HUDEP-2 (cell line): ENCODE data around the gene TPO.
"Not testable (repeated sequence)": the region's sequence is repeated elsewhere in the genome, so short reads cannot be mapped to it uniquely, and the experiment has no call there.

Experiments
- DNase-seq, 76 experiments: peaks; one replicate each; lab custom pipeline; 2025; ENCODE audit not compliant: unreplicated experiment in 76 of 76; lab: John Stamatoyannopoulos, UW

The TPO gene

DNA sequence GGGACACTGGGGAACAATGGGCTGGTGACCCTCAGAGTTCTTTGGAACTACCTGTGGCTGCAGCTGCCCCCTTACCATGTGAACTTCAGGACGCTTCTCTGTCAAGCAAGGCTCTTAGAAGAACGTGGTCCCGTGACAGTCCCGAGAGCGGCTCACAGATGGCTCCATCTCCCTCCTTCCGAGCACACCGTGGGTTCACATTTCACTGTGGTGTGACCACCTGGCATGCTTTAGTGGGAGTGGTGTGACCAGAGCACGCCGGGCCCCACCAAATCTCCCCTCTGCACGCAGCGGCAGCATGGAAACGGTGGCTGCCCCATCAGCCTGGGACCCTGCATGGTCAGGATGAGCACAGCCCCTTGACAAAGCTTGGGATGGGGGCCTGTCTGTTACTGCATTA lies 9.7 kb upstream of the TPO start:
- DNase-seq, result no peak

DNA sequence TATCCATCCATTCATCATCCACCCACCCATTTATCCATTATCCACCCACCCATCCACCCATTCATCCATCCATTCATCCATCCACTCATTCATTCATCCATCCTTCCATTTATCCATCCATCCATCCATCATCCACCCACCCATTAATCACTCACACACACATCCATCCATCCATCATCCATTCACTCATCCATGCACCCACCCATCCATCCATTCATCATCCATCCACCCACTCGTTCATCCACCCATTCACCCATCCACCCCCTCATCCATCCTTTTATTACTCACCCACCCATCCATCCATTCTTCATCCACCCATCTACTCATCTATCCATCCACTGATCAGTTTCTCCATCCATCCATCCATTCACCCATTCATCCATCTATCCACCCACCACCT lies 8.1 kb upstream of the TPO start:
- DNase-seq, result no peak

DNA sequence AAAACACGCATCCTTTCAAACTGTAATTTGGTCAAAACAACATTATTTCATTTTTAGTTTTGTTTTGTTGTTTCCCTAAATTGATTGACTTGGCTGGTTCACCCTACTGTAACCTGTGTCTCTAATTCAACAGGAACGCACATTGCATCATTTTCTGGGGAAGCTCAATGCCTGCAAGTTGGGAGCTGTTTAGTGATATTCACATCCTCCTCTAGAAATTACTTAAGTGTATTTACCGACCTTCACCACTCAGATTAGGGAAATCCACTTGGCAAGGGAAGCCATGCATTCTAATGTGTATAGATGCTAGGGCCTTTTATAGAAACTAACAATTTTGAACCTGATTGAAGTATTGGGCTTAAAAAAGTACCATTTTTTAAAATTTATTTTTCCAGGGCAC lies 7.3 kb upstream of the TPO start:
- DNase-seq, result no peak

DNA sequence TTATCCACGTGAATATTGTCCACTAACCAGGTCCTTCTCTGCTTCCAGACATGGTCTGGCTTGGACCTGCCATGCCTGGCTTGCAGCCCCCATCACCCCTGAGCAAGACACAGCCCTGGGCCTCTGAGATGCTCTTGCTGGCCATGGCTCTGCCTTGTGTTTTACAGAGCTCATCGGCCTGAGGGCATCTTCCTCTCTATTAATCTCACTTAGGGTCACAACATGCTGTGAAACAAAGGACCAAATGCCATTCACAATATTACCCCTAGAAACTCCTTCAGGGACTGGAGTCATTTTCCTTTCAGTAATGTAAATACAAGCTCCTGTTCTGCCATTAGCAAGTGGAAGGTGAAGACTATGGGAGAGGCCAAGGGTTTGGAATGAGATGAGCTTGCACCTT lies 6.8 kb upstream of the TPO start:
- DNase-seq, result no peak

DNA sequence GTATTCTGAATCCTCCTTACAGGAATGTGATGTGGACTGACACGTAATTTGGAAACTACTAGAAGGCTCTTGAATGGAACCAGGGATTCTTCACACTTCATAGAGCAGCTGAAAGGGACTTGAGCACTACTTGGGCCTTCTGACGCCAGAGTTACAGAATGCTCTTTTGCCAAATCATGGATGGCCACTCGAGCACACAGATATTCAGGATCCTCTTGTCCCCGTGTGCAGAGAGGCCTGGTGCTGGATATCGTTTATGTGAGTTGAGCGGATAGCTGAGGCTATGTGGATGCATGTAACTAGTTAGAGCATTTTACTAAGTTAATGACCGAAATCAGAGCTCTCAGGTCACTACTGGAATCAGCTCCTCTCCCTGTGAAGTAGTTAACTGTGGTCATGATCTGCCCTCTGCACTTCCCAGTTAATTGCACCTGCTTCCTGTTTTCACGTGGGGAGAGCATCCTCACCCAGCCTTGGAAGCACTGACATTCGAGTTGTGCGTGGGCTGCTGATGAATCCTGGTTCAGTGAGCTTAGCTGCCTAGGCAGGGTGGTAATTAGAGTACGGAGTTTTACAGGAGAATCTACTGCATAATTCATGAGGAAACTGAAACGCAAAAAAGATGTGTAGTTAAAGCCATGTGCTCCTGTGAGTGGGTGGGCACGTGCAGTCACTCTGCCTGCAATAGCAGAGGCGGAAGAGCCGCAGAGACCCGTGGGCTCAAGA lies 5.2 kb upstream of the TPO start:
- no peak for DNase-seq

DNA sequence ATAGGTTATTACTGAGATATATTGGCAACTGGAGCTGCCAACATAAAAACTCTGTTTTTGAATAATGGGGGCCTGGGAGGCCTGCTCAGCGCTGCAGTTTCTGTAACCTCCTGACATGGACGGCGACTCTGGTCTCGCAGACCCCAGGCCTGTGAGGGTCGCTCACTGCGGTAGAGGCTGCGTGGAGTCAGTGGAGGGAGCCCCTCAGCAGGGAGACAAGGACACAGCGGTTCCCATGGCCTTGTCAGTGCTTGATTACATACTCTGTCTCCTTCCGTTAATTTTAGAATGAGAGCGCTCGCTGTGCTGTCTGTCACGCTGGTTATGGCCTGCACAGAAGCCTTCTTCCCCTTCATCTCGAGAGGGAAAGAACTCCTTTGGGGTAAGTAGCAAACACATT lies 858 bp downstream of the TPO start:
- DNase-seq, result no peak

DNA sequence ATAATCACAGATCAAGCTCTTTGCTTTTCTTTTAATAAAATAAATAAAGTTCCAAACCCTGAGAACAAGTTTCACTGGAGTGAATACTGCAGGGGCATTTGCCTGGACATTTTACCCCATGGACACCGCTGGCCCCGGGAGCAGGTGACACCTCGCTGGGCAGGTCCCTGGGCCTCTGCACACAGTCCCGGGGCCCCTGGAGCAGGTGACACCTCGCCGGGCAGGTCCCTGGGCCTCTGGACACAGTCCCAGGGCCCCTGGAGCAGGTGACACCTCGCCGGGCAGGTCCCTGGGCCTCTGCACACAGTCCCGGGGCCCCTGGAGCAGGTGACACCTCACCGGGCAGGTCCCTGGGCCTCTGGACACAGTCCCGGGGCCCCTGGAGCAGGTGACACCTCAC lies 1.6 kb downstream of the TPO start:
- not testable (repeated sequence) for DNase-seq

DNA sequence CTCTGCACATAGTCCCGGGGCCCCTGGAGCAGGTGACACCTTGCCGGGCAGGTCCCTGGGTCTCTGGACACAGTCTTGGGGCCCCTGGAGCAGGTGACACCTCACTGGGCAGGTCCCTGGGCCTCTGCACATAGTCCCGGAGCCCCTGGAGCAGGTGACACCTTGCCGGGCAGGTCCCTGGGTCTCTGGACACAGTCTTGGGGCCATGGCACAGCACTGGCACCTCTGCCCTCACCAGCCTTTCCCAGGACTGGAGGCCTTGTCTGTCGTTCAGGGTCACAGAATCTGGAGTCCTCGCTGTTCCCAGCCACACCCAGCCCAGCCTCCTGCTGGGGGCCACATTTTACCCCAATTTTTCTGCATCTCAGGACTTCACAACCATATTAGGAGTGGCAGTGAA lies 2.2 kb downstream of the TPO start:
- no peak for DNase-seq

DNA sequence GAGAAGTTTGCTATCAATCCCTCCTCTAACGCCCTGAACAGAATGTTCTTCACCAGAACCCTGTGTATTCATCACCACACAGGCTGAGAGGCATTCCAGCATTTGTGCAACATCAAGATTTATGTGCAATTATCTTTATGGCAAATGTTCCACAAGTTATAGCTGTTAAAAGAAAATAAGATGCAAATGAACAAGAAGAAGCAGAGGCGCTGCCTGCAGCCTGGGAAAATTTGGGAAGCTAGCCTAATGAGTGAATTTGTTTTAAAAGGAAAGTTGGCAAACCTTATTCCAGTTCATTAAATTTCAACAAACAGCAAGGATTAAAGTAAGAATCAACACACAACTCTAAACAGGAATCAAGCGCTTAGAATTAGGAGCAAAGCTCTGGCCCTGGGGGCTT lies 5.3 kb downstream of the TPO start:
- no peak for DNase-seq

DNA sequence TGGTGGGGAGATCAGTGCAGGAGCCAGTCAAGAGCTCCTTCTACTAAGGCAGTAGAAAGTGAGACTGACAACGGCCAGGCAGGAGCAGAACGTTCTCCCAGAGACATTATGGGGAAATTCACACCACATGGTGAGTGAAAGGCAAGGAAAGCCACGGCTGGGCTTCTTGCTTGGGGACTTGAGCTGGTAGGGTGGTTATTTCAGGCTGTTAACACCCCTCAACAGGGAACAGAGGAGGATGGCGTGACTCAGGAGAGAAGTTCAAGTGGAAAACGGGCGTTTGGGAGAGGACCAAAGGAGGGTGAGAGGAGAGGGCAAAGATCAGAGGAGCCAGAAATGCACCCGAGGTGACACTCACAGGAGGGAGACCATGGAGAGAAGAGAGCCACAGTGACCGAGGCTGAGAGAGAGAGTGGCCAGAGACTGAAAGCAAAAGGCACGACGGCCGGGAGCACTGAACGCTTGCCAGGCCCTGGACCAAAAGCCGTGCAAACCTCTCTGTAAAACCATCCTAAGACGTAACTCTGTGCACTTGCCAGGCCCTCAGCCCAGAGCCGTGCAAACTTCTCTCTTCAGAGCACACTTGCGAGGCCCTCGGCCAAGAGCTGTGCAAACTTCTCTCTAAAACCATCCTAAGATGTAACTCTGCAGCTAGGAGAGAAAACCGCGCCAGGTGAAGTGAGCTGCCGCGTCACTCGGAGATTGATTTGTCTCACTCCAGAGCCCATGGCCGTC lies 7.7 kb downstream of the TPO start:
- no peak for DNase-seq

DNA sequence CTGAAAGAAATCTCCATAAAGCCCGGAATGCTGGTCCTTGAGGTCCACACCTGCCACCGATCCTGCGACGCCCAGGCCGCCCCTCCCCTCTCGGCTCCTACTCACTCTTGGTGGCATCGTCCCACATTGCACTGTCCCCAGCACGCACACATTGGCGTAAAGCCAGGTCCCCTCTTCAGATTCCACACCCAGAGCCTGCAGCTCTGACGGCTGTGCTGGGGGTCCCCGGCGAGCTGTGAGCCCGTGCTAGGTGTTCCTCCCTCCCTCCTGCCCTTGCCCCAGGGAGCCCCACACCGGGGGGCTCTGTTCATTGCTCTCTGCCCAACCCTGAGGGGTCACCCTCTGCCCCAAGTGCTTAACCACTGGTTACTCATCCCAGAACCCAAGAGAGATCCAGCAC lies 8.5 kb downstream of the TPO start:
- DNase-seq, result no peak

DNA sequence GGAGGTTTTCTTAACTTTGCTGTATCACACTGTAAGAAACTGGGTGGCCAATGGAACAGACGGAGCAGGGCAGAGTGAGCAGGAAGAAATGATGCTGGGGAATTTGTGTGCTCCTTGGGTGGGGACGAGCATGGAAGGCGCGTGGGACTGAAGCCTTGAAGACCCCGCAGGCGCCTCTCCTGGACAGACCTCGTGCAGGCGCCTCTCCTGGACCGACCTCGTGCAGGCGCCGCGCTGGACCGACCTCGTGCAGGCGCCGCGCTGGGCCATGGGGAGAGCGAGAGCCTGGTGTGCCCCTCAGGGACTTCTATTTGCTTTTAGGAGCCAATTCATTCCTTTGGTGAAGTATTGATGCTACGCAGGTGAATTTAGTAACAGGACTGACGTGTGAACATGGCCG lies 8.9 kb downstream of the TPO start:
- no peak for DNase-seq

DNA sequence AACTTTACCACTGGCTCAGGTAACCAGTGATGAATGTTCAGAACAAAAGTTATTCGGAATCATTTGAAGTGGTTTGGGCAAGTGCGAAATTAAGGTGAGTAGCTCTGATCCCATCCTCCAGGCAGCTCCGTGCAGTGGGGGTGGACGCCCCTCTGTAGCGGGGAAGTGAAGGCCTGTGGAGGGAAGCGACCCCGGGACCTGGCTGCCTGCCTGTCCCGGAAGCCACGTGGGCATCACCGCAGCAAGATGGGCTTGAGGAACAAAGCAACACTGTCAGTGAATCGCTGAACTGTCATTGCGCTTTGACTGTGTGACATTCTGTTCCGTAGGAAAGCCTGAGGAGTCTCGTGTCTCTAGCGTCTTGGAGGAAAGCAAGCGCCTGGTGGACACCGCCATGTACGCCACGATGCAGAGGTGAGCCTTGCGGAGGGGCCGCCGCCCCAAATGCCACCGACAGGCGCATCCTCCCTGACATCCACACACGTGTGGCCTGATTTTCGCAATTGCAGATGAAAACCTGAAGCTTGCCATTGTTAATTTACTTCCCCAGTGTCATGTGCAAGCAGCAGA lies 9.5 kb downstream of the TPO start:
- DNase-seq, result no peak

DNA sequence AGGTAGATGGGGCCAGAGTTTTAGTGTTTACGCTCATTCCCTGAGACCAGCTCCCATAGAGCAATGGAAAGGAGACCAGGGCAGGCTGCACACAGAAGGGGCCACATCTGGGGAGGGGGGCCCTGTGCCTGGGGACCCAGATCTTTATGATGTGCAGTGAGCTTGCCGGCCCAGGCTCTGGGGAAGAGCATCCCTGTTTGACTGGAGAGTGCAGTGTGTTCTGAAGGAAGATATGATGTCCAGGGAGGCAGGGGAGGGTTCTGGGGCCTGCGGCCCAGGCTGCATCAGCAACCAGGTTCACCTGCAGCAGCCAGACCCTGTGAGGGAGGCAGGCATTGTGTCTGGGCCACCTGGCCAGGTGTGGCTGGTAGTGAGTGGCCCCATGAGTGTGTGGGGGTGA lies 13.8 kb downstream of the TPO start:
- no peak for DNase-seq

DNA sequence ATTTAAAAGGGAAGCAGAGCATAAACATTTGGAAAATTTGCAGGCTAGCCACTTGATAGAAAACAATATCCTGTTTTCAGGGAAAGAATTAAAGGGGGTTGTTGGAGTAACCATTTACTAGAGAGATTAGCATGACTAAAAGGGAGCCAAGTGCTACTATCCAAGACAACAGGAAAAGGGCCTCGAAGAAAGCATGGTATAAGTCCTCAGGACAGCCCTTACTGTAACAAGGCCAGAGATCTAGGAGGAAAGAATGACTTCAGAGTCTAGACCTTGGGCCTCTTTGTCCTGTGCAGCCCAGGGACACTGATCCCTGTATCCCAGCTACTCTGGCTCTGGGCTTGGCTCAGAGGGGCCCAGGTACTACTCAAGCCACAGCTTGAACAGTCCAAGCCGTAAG lies 16.6 kb downstream of the TPO start:
- DNase-seq, result no peak

DNA sequence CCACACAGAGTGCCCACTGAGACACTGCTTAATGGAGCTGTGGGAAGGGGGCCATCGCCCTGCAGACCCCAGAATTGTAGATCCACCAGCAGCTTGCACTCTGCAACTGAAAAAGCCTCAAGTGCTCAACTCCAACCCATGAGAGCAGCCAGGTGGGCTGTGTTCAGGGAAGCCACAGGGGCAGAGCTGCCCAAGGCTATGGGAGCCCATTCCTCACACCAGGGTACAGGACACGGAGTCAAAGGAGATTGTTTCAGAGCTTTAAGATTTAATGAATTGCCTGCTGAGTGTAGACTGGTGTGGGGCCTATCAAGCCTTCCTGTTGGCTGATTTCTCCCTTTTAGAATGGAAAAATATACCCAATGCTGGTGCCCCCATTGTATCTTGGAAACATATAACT lies 17.2 kb downstream of the TPO start:
- no peak for DNase-seq

DNA sequence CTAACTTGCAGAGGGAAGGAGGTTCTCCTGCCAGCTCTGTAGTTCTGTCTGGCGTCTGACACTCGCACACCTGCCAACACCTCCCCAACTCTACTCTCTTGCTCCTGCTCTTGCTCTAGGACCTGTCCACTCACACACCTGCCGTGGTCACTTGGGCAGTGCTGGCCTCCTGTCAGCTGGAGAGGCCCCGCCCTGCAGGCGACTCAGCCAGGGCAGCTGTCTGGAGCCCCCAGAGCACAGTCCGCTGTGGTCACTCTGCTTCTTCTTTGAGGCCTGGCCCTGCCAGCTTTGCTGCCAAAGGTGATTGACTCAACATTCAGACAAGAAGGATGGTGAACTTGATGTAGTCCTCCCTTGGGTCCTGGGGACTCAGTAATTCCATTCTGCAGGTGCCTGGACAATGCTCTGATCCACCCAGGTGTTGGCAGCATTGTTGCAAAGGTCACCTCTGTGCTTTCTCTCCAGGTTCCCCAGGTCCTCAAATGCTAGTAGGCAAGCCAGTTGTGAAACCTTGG lies 18.7 kb downstream of the TPO start:
- no peak for DNase-seq

DNA sequence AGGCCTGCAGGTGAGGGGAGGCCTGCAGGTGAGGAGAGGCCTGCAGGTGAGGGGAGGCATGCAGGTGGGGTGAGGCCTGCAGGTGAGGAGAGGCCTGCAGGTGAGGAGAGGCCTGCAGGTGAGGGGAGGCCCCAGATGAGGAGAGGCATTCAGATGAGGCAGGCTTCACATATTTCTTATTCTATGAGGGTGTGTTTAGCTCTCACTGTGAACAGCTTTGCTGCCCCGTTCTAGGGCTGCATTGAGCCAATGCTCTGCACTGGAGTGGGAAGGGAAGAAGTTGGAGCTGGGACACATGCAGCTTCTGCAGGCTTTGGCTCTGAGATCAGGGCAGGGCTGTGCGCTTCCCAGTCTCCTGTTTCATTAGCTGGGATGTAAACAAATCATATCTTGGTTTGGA lies 19.5 kb downstream of the TPO start:
- DNase-seq, result no peak

DNA sequence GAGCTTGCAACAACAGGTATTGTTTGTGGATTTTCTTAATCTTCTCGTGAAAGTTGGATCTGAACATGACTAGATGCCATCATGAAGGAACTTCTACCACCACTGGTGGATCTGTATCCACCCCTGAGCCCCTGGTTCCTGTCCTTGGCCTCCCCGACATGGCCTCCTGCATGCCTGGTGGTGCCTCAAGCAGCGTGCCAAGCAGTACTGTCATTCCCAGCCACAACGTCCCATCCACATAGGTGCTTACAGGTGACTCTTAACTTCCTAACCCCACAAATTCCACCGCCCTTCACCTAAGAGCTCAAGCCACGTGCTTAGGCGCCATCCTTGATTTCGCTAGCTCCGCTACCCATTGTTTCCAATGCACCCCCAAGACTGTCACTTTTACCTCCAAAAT lies 23.1 kb downstream of the TPO start:
- DNase-seq, result no peak

DNA sequence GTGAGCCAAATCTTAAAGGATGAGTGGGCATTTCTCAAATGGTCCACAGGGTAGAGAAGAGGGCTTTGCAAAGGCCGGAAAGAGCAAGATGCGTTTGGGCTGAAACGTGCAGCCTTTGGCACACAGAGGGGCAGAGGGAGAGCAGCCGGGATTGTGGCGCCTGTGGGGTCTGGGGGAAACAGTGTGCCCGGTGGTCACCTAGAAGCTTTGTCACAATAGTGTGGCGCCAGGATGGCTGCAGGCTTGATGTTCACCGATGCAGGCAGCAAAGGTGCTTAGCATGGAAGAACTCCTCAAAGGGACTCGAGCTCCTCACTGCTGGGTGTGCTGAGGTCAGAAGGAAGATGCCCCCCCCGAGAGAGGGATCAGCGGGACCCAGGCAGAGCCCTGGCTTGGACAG lies 23.8 kb downstream of the TPO start:
- no peak for DNase-seq

DNA sequence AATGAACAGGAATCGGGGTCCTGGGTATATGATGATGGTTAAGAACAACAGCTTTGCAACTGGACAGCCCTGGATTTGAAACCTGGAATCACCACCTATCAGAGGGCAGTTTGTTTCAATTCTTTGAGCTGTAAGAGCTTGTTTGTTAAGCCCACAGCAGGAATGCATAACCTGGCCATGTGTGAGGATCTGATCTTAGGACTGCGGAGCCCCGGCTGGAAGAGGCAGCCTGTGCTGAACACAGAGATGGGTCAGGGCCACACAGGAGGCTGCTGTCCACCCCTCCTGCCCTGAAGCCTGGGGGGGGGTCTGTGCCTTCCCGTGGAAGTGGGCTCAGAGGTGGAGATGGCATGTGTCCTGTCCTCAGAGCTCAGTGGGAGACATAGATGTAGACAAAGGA lies 24.3 kb downstream of the TPO start:
- DNase-seq, result no peak

DNA sequence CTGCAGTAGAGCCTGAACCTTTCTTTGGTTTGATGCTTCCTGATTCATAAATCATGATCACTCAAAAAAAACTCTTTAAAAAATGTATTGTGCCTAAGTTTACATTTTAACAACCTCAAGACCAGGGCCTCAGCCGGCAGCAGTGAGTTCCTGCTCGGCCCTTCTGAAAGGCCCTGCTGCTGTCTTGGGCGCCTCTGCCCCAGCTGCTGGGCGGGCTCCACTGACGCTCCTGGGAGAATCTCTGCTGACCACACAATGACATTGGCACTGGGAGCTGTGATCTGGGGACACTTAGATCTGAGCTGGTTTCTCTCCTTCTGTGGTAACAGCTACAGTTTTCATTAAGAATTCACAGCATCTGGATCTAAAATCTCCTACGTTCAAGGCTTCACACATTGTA lies 25.7 kb downstream of the TPO start:
- DNase-seq, result no peak
